Stimulated activated CD4-positive, alpha-beta T cell treated with anti-CD3 and anti-CD28 coated beads, Interleukin-4, amount 100 ng/mL, for 1 hour (primary cell): ENCODE measurements around the gene CALM1.
"Not testable (repeated sequence)": the region's sequence is repeated elsewhere in the genome, so short reads cannot be mapped to it uniquely, and the experiment has no call there.

Experiments used
- DNase-seq: peaks from one replicate; pipeline ENCODE4 v3.0.0-alpha.2; 2020

Gene CALM1

DNA sequence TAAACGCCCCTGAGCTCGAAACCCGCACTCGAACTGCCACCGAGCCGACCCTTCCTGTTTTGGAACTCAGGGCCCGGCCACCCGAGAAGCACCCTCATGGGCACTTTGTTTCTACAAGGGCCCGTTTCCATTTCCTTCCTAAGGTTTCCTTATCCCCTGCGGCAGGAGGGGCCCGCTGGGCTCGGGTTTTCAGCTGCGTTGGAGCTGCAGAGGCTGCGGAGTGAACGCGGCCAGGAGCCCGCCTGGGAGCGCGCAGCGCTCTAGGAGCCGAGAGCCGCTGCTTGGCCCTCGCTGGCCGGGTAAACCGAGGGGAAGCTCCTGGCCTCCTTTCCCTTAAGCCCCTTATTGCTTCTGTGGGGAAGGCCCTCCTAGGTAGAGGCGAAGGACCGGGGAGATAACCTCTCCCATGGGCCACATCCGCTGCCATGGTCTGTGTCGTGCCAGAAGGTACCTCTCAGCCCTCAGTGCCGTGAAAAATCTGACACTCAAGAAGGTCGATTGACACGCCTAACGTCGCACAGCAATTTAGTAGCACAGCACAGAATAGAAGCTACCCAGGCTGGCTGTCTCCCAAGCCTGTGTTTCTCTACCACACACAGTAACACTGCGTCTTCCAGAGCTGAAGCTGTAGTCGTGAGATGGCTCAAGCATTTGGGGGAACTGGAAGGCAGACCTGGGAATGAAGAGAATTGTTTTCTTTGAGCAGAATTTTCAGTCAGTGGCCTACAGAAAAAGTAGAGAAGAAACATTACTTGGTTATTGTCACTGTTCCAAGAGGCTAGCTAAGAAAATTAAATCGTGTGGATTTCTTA is 12.9 kb upstream of the CALM1 start:
- peak; percentile 38 for DNase-seq

DNA sequence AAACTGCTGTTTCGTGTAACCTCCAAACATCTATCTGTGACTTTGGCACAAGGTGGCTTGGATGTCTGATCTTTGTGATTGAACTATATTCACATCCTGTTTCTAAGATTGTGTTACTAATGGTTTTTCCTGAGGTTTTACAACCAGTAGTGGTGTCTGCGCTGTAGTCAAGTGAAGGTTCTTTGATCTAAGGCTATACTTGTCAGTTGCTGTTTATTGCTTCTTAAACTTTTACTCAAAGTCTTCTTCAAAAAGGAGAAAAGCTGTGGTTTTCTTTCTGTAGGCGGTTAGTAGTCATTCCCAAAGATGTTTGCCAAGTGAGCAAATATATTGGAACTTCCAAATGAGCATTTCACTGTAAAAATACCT is 12.3 kb upstream of the CALM1 start:
- no peak for DNase-seq

DNA sequence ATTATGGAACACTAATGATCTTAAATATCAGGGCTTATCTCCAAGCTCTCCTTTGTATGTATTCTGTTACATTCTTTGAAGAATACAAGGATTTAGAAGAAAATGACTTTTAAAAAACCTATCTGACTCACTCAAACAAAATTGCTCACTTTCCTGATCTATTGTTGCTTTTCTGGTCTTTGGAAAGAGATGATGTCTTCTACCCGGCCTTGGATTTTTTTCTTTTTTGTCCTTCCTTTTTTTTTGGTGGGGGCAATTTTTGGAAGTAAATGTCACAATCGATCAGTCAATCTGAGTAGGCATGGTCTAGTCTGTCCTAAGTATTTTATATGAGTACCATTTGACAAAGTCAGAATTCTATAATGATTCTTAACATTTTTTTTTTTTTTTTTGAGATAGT is 10.5 kb upstream of the CALM1 start:
- no peak for DNase-seq

DNA sequence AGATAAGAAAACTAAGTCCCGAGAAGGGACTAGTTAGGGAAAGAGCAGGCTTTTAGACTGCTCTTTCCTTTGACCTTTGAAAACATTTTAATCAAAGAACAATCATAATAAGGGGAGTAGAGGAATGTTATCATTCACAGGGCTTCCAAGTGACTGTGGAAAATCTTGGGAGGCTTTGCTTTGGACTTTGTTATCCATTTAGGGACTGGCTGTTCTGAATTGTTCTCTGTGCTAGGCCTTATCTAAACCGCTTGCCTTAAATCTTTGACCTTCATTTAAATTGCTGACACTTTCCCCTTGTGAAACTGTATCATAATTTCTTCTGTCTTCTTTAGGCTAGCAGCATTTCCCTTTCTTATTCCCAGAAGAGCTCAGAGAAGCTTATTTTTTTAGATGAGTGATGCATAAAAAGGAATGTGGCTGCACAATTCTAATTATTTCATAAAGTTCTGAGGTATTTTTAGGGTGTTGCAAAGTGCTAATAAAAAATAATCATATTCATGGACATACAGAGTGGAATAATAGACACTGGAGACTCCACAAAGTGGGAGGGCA is 9.5 kb upstream of the CALM1 start:
- DNase-seq: no peak

DNA sequence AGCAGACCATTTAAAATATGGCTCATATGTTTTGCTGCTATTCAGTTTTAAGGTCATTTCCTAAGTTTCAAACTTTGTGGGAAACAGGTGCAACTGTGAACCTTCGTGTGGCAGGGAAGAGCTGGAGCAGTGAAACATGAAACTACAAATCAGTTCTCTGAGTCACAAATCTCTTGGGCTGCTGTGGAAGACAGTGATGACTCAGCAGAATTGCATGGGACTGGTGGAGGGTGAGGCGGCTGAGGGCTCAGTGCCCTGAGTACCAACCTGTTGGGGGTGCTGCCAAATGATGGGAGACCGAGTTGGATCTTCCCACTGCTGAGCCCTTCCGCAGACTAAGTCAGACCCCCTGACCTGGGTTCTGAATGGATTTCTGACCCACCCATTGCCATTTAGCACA is 8.4 kb upstream of the CALM1 start:
- no peak for DNase-seq

DNA sequence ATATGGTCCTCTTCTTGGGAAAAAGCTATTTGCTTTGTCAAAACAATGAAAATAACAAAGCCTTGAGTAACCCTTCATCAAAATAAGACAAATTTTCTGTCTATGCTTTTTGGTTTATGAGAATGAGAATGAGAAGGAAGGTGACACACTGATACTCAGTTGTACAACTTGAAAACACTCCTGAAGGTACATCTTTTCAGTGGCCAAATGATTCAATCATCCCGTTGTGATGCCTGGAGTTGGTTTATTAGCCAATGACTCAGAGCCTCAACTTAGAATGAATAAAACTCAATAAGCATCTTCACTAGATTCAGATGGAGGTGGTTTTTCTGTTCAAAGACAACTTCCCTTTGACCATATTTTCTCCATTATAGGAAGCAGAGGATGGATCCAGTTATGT is 7.8 kb upstream of the CALM1 start:
- no peak for DNase-seq

DNA sequence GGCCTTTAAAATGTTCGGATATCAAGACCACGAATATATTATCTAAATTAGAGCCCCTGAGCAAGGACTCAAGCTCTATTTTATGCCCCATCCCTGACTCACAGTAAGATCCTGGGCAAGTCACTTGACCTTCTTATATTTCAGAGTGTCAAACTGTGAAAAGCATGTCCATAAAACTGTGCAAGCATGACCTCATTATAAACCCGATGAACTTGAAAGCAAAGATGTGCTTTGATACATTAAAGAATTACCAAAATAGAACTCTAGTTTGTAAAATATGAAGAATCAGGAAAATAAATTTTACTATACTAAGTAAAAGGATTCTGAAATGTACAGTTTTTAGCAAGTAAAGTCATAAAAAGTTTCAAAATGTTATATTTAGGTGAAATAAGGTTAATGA is 2.9 kb upstream of the CALM1 start:
- DNase-seq: no peak

DNA sequence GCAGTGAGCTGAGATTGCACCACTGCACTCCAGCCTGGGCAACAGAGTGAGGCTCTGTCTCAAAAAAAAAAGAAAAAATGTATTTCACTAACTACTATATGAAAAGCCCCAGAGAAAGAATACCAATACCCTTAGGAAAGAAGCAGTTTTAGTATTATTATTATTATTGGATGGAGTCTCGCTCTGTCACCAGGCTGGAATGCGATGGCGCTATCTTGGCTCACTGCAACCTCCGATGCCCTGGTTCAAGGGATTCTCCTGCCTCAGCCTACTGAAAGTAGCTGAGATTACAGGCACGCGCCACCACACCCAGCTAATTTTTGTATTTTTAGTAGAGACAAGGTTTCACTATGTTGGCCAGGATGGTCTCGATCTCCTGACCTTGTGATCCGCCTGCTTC is 2.0 kb upstream of the CALM1 start:
- not testable (repeated sequence) for DNase-seq

DNA sequence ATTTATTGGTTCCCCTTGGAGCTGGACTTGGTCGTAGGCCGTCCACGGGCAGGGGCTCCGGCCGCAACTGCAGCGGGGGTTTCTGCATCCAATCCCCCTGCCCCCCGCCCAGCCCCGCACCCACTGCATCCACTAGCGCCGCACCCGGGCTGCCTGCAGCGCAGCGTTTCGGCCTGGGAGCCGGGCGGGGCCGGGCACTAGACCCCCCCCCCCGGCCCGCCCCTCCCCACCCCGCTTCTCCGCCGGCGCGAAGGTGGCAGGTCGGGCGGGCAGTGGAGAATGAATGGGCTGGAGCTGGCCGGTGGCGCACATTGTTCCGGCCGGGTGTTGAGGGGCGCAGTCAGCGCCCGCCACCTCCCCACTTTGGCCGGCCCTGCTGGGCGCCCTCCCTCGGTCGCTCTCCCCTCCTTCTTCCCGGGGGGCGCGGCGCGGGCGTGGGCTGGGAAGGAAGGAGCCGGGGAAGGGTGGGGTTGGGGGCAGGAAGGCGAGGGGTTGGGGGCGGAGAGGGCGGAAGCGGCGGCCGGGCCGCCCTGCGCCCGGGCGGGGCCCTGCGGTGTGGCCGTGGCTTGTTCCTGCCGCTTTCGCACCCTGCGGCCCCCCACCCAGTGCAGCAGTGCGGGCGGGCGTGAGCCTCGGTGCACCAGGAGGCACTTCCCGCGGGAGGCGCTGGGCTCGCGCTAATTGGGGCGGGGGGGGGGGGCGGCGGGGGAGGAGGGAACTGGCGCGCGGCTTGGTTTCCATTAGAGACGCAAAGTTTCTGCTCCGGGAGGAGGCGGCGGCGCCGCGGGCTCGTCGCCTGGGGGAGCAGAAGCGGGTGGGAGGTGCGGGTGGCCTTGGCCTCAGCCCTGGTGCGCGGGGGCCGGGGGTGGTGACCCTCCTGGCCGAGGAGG is 841 bp downstream of the CALM1 start:
- peak; percentile 57 for DNase-seq

DNA sequence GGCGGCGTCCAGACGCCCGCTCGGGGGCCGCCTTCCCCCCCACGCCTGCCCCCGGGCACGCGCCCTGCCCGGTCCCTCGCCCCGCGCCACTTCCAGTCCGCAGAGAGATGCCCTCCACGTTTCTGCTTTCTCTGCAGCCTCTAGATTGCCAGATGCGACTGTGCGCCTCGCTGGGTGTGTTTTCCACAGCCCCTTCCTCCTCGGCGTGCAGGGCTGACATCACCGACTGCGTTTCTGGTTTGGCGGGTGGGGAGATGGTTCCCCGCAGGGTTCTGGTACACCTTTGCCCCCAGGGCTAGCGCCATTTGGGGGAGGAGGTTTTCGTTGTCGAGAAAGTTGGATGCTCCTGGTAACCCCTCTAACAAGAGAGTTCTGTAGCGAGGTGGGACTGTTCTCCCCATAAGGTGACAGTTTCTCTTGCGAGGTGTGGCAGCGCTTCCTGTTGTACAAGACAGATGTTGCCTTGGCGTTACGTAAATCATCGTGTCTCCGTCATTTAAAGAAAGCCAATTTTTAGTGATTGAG is 1.5 kb downstream of the CALM1 start:
- DNase-seq: peak; percentile 52

DNA sequence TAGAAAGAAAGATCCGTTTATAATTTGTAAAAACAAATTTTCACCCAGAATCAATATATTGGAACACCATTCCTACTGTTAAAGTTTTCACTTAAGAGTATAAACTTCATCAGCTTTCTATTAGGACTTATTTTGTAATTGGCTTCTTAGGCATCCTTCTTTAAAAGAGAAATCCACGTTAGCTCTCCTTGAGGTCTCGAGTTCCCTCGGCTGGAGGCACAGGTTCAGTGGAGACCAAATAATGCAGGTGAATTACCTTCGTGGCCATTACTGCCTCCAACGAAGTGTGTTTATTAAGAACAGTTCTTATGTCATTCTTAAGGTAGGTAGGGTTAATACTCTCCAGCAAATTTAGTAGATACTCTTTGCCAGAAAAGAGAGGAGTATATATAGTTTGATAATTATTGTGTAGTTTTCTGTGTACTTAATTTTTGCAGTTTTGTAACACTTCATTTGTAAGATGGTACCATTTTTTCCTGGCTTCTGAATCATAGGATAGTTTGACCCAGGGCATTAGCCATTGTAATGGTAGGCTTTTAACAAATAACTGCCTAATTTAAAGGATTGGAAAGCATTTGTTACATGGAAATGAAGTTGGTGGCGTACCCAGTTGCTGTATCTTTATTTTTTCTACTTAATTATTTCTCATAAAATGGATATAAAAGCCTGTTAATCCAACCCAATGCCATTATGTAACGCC is 2.2 kb downstream of the CALM1 start:
- no peak for DNase-seq

DNA sequence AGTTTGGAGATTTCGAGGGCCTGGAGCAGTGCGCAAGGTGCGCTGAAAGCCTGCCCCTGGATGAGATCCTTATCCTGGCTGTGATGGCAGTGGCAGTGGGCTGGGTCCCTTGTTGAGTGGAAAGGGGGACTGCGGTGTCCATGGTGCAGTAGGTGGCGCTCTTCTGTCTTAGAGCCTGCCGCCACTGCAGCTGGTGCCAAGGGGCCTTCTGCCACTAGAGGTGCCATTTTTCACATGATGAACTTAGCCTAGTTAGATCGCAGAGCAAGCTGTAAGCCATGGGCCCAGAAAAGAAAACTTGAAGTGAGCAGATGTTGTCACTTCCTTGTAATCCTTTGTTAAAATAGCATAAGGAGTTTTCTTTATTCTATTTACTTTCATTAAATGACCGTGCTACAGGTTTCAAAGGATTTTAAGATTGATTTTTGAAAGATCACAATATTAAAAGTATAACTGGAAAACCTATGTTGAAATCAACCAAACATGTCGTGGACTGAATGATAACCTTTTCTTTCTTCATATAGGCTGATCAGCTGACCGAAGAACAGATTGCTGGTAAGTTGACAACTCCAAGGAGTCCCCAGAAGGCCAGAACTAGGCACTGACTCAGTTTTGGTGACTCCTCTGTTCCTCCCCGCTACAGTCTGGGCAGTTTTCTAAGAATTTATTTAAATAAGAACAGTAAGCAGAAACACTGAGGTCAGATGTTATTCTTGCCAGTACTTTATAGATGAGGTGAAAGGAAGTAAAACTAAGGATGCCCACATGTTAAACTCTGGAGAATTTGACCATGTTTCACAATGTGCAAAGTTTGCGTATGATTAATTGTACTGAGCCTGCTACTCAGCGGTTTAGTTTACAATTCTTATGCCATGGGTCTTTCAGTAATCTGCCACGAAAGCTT is 3.0 kb downstream of the CALM1 start:
- peak; percentile 79 for DNase-seq

DNA sequence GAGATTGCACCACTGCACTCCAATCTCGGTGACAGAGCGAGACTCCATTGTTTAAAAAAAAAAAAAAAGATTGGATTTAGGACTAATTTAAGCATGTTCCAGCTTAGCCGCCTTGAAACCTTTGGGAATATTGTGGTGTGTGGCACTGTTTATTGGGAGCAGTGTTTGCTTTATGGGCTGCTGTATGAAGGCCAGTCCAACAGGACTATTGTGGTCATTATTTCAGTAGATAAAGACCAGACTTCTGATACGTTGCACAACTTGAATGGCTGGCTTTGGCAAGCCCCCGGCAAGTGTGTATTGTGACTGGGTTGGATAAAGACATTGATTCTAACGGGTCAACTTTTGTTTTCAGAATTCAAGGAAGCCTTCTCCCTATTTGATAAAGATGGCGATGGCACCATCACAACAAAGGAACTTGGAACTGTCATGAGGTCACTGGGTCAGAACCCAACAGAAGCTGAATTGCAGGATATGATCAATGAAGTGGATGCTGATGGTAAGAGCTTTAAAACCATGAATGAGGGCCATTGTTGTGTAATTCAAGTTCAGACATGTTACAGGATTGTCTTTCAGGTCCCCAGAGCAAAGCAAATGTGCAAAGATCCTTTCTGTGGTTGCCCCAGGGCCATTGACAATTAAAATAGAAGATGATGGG is 4.2 kb downstream of the CALM1 start:
- no peak for DNase-seq

DNA sequence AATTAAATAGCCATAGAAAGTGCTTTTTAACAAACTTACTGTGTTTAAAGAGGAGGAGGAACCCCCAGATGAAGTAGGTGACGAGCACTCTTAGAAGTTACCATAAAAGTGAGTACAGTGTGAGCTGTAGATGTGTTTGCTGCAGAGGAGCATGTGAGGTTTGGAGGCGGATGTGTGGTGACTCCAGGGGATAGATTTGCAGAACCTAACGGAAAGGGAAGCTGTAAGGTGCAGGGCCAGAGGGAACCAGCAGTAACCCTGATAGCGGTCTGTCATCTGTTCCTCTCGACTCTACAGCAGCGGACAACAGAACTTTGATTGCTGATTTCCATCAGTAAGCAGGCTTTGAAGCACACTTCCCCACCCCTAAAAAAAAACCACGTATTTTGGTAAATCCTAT is 5.2 kb downstream of the CALM1 start:
- DNase-seq: no peak

DNA sequence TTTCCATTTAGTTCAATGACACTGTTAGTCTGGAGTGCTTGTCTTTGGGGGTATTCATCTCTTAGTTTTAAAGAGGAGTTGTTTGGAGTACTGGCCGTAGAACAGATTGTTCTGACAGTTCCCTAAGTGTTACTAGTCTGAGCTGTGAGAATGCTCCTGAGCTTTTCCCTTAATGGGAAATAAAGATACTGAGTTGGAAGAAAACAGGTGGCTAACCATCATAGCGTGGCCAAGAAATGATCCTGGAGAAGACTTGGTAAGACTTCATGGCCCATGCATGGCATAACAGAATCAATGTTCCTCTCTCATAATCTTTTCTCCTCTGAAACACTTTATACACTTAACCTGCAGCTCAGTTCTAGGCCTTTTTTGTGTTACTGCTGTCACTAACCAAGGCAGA is 6.2 kb downstream of the CALM1 start:
- no peak for DNase-seq

DNA sequence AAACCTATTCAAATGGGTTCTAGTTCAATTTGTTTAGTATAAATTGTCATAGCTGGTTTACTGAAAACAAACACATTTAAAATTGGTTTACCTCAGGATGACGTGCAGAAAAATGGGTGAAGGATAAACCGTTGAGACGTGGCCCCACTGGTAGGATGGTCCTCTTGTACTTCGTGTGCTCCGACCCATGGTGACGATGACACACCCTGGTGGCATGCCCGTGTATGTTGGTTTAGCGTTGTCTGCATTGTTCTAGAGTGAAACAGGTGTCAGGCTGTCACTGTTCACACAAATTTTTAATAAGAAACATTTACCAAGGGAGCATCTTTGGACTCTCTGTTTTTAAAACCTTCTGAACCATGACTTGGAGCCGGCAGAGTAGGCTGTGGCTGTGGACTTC is 8.3 kb downstream of the CALM1 start:
- DNase-seq: no peak

DNA sequence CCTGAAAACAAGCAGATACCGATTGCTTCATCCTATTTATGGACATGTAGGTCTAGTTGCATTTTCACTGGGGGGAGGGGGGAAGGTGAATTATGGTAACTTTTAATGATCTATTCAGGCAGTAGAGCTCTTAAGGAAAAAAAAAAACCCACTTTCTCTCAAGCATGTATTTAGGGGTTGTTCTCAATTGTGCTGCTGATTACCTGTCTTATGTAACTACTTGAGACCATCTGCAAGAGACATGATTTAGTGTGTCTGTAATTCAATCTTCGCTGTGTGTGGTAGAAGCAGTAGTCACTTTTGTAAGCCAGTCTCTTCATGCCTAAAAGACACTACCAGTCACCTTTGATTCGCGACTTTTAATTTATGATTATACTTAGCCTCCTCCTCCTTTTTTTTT is 8.9 kb downstream of the CALM1 start:
- DNase-seq: no peak

DNA sequence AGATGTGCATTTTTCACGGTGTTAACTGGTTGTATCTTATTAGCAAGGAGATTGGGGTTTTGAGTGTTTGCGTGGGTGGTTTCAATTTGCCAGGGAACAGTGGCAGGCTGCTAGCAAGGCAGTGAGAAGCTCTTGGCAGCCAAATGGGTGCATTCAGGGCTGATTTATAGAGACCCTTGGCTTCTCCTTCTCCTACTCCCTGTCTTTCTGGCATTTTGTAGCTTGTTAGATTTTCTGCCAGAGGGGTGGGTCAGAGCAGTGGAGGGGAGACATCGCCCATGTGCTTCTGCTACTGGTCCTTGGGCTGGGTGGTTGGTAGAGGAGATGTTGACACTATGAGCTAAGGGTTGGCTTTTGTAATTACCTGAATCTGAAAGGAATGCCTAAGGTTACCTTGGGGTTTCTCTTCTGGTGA is 9.6 kb downstream of the CALM1 start:
- DNase-seq: no peak

DNA sequence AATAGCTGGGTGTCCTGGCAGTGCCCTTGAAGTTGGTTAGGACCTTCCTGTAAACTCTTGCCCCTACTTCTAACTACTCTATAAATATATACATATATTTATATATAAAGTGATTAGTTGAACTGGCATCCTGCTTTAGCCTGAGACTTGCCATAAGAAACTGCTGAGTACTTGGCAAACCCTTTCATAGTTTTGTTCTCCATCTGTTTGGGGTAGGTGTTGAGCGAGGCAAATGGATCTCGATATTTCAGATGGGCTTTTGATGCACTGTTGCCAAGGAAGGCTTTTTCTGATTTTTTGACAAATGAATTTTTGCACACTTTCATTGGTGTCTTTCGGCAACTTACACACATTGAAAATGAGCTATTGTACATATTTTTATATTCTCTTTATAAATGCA is 10.4 kb downstream of the CALM1 start:
- no peak for DNase-seq

DNA sequence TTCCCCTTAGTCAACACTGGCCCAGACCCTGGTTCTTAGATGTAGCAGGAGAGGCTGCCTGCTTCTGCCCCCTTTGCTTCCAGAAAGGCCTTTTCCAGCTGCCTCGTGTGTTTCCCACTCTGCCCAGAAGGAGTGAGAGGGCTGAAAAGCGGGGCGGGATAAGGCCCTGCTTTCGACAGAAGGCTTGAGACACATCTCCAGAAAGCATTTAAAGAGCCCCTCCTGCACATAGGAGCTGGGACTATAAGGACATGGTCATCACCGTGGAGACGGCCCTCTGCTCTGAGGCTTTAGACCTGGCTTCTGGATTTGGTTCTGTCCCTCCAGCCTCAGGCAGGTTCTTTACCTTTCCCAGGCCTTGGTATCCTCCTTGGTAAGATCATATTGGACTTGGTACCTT is 11.9 kb downstream of the CALM1 start:
- DNase-seq: no peak

DNA sequence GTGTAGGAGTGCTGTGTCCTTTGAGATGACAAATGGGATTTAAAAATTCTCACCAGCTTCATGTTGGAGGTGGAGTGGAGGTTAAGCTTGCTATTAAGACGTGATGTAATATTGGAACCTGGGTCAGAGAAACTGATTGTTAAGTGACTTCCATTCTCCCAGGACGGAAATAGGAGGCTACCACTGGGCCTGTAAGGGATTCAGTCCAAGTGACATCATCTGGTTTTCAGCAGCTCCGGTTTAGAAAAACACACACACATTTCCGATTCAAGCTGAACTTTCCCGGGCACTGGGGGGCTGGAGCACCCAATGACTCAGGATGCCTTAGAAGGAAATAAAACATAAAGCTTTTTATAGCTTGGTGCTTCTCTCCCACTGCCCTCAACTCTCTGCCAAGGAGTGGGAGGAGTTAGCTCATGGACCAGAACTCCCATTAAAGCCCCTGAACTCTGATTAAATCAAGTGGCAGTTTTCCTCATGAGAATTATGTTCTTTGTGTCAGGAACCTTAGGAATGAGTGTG is 12.4 kb downstream of the CALM1 start:
- no peak for DNase-seq
